Activated CD4-positive, alpha-beta T cell treated with anti-CD3 and anti-CD28 coated beads, Interleukin-2, amount 50 U/mL, for 24 hours (primary cell): ENCODE data around the gene POLL.
A peak's percentile ranks its signal among the peaks of the same experiment; 100 is the strongest.
"Not testable (repeated sequence)": the region's sequence is repeated elsewhere in the genome, so short reads cannot be mapped to it uniquely, and the experiment has no call there.

ENCODE experiments used
- DNase-seq, 2 donors: peaks; one replicate each; pipeline ENCODE4 v3.0.0-alpha.2; 2020; ENCODE audit warnings: low read depth in 1 of 2, low spot score in 1 of 2

POLL gene

DNA sequence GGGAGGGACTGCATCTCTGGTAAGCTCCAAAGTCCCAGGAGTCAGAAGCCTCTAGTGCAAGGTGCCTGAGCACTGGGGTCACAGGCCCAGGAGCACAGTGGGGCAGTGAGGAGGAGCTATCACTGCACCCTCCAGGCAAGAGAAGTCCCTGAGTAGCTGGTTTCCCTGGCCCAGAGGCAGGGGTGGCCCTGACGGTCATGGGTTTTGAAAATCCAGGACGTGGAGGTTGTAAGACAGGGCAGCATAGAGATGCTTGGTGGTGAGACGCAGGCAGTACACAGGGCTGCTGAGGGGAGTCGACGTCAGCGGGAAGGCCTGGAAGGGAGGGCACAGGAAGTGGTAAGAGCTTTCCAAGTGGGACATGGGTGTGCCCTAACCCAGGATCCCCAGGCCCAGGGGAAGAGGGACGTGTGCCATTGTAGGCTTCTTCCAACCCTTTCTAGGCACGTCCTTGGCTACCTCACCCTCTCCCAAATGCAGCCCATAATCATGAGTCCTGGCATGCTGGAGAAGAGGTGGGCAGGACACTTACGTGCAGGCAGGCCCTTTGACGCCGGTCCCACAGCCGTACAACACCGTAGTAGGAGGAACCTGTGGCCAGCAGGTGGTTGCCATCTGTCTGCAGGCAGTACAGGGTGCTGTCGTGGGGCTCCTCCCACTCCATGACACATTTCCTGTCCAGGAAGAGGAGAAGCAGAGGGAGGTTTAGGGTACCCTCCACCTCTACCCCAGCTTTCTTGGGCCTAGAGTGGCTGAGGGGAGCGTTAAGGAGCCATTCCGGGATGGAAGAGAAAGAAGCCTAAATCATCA, 23.2 kb upstream of the POLL start:
- no peak for DNase-seq

DNA sequence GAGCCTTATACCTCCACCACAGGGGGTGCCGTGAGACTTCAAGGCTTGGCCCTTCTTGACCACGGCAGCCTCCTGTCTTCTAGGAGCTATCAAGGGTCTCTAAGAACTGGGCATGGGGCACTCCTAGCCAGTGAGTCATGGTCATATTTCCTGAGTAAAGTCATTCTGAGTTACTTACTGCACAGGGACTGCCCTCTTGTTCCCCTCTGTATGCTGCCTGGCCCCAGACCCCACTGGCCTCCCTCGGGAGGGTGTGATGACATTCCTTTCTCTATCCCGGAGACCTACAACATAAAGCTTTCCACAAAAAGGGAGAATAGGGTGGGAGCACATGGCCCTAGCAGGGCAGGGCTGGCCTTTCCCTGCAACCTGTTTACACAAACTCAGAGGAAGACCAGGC, 21.4 kb upstream of the POLL start:
- no peak for DNase-seq

DNA sequence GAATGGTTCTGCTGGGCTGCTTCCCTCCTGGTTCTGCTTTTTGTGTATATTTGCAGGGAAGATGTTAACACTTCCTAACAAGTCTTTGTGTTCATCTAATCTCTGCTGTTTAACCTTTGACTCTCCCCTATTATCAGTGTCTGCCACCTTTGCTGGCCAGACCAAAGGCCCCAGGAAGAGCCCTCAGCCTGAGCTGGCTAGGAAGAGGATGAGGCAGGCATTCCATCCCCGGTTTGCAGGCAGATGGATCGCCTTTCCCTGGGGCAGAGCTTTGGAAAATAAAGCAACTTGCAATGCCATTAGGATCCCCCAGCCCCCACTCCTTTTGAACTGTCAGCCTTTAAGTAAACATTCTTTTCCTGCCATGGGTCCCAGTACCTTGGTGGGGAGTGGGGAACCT, 19.1 kb upstream of the POLL start:
- no peak for DNase-seq

DNA sequence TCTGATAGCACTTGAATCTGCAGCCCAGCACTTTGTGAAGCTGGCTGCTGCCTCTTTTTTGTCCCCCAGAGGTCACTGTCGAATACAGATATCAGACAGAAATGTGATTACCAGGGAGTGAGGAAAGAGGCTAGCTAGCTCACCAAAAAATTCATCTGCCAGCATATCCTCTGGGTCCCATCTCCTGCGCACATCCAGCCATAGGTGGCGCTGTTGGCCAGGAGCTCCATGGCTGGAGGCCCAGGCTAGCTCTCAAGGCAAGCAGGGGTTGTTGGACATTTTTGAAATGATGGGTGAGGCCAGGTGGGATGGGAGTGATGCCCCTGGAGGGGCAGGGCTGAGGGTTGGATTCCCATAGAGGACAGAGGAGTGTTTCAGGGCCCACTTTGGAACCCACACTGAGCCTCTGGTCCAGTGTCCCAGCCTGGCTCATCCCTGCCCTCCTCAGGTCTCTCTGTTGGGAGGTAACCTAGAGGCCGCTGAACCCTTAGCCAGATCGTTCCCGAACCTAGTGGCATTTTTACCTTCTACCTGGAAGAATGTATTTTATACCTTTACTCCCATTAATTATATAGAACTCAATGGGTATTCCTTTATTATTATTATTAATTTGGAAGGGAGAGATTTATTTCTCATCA, 14.8 kb upstream of the POLL start:
- DNase-seq = peak; percentile 44 to 52

DNA sequence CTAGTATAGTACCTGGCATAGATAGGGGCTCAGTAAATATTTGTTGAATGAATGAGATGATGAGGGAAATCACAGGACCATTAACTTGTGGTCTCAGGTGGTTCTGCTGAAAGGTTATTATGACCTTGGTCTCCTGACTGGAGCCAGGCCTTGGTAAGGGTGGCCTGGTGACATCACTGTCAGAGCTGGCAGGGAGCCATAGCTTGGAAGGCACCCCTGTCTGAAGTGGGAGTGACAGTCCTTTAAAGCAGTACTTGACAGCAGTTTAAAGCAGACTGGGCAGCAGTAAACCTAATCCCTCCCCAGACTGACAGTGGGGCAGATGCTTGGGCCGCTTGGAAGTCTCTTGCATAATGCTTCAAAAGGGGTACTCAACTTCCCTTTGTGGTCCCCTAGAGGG, 13.5 kb upstream of the POLL start:
- DNase-seq = no peak

DNA sequence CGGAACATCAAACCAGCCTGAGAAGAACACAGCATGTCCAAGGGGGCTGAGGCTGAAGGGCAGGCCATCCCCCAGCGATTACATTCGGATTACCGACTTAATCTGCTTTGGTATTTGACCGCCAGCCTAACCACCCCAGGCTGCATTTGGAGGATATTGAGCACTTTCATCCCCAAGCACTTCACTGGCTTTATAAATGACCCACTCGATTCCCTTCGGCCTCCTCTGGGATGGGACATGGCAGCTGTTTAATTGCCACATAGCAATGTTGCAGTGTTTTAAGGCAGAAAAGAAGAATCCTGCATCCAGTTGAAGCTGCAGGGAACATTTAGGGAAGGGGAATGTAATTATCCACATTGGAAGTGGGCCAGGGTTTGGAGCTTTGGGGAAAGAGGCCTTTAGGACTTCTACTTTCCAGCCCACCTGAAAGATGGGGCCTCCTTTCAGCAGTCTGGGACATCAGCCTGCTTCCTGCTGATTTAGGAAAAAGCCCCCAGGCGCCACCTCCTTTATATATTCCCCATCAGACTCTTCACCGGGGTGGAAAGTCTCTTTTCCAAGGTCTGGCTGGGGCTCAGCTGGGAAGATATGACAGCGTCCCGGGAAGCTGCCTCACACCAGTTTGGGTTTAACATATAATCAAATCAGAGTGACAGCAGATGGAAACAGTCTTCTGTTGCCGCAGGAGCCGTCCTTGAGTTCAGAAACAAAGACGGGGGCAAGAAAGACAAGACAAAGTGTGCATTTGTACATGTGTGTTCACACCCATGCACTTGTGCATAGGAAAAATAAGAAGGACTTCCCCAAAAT, 9.2 kb upstream of the POLL start:
- no peak for DNase-seq

DNA sequence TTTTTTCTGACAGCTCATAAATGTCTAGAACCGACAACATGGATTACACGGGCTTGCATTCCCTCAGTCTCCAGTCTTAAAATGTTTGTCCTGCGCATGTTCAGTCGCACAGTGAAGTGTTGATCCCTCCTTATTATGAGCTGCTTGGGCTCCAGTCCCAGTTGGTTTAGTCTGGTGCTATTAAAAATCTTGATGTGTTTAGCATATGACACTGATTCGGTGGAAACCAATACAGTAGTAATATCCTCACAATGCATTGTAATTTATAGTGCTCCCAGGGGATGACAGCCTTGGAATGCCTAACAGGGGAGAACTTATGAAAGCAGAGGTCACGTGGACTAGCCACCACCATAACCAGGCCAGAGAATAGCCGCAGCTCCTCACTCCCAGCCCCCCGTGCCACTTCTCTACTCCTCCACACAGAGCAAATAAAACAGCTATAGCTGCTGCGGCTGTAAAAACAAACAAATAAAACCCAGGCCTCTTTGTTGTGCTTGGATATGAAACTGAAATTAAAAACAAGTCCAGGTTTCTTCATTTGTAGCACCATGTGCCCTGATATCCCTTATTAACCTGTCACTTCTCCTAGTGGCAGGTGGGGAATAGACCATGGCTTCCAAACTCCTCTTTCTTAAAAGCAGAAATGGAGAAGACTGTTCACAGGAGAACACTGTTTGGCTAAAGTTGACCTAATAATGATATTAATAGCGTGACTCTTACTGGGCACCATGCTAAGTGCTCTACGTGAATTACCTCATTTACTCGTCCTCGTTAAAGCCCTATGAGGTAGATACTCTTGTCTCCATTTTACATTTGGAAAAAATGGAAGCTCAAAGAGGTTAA, 7.8 kb upstream of the POLL start:
- DNase-seq = no peak

DNA sequence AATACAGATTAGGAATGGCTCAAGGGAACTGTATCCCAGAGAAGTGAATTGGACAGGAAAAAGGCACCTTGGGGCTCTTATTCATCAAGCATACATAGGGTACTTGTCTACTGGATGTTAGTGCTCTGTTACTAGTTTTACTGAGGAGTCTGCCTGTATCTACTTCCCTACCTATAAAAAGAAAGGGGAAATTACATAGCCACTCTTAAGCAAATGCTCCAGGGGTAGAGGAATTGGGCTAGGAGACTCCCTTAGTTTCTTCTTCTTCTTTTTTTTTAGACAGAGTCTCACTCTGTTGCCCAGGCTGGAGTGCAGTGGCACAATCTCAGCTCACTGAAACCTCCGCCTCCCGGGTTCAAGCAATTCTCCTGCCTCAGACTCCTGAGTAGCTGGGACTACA, 5.3 kb upstream of the POLL start:
- DNase-seq = not testable (repeated sequence)

DNA sequence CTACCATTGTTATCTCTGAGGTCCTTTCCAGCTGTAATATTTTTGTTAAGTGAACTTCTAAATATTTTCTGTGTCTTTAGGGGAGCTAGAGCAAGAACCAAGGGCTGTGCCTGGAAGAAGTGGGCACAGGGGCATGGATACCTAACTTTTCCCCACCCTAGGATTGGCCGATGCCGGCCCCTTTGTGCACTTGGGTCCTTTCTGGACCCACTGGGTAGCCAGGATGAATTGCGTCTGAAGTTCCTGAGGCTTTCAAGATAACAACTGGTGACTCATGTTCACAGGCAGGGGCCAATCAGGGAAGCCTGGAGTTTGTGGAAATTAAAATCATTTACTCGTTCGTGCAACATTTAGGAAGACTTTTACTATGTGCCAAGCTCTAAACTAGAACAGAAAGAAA, 822 bp upstream of the POLL start:
- DNase-seq = no peak

DNA sequence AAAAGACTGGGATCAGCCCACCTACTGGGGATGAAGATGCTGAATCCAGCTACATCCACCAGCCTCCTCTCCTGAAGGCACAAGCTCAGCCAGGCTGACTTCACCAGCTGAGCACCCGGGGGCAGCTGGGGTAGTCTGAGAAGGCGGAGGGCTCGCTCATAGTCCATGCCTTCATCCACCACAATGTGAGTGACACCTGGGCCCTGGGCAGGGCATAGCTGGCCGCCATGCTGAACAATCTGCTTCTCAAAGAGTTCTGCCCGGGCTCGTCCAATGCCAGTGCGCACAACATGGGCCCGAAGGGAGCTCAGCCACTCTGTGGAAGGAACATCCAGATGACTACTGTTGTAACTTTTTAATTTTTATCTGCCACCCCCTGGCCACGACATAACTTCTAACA, 2.2 kb downstream of the POLL start:
- no peak for DNase-seq

DNA sequence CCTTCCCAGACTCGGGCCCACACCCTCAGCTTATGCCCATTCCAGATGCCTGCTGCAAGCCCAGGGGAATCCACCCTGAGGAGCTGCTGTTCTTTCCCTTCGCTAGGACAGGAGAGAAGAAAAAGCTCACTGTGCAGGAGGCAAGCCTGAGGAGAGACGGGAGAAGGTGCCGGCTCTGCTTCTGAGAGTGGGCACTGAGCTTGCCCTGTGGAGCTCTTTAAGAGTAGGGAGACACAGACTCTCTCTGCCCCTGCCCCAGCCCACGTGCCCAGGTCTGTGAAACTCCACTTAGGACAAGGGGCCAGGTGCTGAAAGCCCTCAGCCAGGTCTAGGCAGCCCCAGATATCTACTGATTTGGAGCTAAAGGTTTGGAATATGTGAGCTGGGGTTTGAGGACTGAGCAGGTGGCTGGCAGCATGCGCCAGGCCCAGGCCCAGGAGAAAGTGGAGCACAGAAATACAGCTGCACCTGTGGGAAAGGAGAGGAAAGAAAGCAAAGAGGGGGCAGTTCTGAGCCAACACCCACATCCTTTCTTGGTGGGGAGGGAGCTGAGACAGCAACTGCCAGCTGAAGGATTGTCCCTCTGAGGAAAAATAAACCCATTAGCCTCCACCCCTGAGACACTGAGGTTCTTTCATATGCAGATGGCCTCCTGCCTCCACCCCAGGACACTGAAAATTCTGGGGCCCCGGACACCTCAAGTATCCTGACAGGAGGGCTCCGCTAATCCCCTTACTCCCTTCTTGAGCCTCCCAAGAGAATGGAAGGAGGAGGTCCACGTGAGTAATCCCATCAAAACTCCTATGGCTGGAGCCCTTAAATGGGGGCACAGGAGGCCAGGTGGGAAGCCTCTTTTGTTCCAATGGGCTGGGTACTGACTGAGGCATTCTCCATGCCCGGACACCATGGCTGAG, 7.3 kb downstream of the POLL start:
- DNase-seq = no peak

DNA sequence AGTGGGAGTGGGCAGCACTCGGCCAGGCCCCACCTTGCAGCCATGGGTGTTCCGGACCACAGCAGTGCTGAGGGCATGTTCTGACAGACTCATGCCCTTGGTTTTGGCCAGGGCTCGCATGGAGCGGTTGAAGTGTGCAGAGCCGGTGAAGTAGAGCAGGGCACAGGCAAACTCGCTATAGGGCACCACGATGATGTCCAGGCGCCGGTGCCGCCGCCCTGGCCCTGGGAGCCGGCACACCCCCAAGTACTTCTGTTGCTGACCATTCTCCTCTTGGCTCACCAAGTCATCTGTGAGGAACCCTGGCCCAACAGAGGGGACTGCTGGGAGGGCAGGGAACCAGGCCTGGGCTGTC, 8.6 kb downstream of the POLL start:
- DNase-seq = no peak

DNA sequence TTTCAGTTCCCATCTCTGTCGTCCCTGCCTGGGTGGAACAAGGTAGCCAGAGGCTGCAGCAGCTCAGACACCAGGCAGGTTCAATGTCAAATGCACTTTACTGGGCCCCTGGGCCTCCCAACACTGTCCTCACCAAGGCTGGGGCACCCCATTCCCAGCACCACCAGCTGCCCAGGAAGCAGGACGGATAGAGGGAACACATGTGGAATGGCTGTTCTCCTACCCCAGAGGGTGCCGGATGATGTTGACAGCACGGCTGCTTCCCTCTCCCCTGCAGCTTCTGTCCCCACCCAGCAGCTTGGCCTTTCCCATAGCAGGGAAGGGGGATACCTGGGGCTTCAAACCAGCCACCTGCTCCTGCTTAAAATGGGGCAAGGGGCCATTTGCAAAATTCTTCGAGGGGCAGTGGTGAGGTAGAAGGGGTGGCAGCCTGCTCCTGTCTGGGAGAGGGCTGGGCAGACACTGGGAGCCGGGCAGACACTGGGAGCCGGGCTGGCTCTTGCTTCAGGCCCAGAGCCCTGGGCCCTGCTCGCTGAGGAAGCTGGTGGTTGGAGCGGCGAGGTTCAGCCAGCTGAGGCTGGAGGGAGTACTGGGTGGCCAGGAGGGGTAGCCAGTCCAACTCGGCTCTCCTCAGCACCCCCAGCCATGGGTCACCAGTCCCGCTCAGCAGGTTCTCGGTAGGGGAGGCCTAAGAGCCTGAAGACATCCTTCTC, 9.1 kb downstream of the POLL start:
- no peak for DNase-seq

DNA sequence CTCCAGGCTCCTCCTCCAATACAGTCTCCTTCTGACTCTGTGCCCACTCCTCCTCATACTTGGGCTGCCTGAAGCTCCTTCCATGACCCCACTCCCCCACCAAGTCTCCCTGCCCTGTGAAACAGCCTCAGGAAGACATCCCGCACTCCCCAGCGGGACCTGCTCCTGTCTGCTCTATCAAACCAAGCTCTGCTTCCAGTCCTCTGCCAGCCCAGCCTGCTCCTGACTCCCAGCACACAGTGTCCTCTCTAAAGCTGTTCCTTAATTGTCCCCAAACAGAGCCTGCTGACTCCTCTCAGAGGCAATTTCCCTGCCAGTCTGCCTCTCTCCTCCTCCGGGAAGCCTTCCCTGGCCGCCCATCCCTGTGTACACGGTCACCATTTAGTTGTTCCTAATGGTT, 9.9 kb downstream of the POLL start:
- DNase-seq = no peak

DNA sequence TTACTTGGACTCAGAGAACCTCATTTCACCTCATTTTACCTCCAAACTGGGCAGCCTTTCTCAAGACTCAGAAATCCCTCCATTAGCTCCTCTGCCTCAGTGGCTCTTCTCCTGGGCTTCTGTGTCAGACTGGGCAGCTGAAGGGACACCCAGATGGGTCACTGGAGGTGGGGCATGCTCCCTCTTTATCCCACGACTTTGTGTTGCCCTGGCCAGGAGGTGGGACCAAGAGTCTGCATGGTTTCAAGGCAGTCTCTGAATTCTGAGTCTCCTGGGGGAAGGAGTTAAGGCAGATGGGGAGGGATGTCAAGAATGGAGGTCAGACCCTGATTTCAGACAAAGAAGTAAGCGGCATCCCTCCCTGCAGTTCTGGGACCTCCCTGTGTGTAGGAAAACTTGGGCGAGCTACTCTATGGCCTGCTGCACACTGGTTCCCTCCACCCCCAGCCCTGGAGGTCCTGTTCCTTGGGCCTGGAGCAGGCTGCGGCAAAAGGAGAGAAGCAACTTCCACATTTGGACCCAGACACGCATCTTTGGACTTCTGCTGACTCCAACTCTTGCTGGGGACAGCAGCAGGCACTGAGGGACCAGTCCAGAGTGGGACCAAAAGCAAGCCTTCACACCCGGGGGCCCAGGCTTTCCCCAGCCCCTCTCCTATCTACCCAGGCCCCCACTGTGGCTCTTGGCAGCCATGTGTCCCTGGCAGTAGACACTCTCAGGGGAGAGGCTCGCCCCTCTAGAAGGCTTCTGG, 10.8 kb downstream of the POLL start:
- DNase-seq = no peak

DNA sequence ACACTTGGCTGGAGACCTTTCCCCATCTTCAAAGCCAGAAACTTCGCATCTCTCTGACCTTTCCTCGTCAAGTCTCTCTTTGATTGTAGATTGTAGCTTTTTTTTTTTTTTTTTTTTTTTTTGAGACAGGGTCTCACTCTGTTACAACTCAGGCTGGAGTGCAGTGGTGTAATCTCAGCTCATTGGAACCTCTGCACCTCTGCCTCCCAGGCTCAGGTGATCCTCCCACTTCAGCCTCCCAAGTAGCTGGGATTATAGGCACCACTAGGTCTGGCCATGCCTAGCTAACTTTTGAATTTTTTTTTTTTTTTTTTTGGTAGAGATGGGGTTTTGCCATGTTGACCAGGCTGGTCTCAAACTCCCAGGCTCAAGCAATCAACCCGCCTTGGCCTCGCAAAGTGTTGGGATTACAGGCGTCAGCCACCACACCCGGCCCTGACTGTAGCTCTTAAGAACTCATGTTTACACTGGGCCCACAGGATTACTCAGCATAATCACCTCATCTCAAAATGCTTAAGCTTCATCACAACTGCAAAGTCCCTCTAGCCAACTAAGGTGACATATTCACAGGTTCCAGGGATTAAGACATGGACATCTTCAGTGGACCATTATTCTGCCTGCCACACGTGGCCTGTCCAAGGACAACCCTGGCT, 11.7 kb downstream of the POLL start:
- no peak for DNase-seq

DNA sequence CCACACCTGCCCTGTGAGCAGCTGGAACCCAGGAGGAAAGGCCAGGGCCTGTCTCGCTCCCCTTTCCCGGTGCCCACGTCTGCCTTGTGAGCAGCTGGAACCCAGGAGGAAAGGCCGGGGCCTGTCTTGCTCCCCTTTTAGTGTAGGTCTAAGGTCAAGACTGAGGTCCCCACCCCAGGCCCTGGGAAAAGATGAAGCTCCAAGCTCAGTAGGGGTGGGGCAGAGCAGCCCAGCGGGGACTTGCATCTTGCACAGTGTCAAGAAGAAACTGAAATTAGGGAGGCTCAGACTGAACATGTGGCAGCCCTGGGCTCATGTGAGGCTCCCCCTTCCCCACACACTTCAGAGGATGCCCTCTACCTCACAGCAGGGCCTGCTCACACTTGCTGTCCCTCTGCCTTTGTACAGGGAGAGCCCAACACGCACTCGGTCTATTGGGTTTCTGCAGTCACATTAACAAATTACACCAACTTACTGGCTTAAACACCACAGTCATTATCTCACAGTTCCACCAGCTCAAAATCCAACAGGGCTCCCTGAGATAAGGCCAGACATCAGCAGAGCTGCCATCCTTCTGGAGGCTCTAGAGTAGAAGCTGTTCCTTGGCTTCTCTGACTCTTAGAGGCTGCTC, 12.4 kb downstream of the POLL start:
- DNase-seq = no peak

DNA sequence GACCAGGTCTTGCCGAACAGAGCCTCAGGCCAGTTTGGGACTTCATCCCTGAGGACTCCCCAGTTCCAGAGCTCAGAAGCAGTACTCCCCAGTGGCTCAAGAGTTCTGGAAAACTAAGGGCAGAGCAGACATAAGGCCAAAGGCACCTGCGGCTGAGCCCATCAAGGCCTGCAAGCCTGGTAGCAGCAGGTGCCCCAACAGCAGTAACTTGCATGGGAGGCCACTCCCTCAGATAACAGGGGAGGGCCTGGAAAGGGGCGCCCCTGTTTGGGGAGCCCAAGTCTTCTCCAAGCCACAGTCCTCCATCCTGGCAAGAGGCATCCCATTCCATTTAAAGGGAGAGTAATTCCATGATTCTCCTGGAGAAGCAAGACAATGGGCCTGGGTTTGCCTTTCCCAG, 13.0 kb downstream of the POLL start:
- DNase-seq = no peak
